Breast epithelium (tissue), 4 donors: ENCODE measurements around the gene SOX13. TPM values are rescaled to one million over a fixed set of nuclear protein-coding genes. Genes with fewer than 3 reads are reported as not detected.

Source experiments
- DNase-seq, 2 donors: peaks; one replicate each; pipeline ENCODE4 v3.0.0-alpha.2; 2019; ENCODE audit warnings: low spot score in 2 of 2
- H3K27ac ChIP-seq, 2 donors: fragments of 200-600 bp; sonication (generic) in 1 of 2; one replicate each; pipeline ENCODE4 v1.5.1; 2016 to 2019; ENCODE audit warnings: mild to moderate bottlenecking in 1 of 2
- H3K27me3 ChIP-seq, 2 donors: fragments of 200-600 bp; sonication (generic) in 1 of 2; one replicate each; pipeline versions ENCODE4 v1.5.1 to v1.6.0; 2017 to 2019; ENCODE audit warnings: control low read depth in 1 of 2, mild to moderate bottlenecking in 1 of 2
- H3K36me3 ChIP-seq: fragments of 200-600 bp; one replicate; pipeline ENCODE4 v1.5.1; 2019
- H3K4me1 ChIP-seq, 2 donors: fragments of 200-600 bp; sonication (generic); one replicate each; pipeline ENCODE4 v1.5.1; 2016 to 2019; ENCODE audit warnings: control low read depth in 1 of 2
- H3K4me3 ChIP-seq, 3 donors: fragments of 200-600 bp; sonication (generic); 1 replicate in 2 of 3; 2 replicates in 1 of 3; pipeline ENCODE4 v1.5.1; 2016 to 2019; ENCODE audit warnings: mild to moderate bottlenecking in 3 of 3, moderate library complexity in 2 of 3
- H3K9me3 ChIP-seq, 2 donors: fragments of 200-600 bp; sonication (generic) in 1 of 2; one replicate each; pipeline ENCODE4 v1.5.1; 2016 to 2019; ENCODE audit warnings: control low read depth in 1 of 2
- CTCF ChIP-seq, 3 donors: fragments of 450-650 bp; IDR thresholded peaks; one replicate each; pipeline ENCODE4 v1.5.1; 2016 to 2017; ENCODE audit warnings: antibody characterized with exemption in 3 of 3, mild to moderate bottlenecking in 3 of 3, moderate library complexity in 3 of 3
- POLR2A ChIP-seq: fragments of 450-650 bp; IDR thresholded peaks from one replicate; pipeline ENCODE4 v1.6.1; 2016; ENCODE audit warnings: antibody characterized with exemption, mild to moderate bottlenecking, moderate library complexity
- POLR2AphosphoS5 ChIP-seq, 3 donors: sonication (generic); formaldehyde crosslinking; IDR thresholded peaks; one replicate each; pipeline ENCODE4 v1.6.1; 2017; ENCODE audit warnings: antibody characterized with exemption in 3 of 3
- intact Hi-C: fragments of 100-400 bp; cut with DNase I; formaldehyde crosslinking; loops from one replicate; pipeline ENCODE4 v1.15.1; 2023; ENCODE audit warnings: low total_unique reads
- total RNA-seq, 3 donors: library from RNA; depleted of rRNA; stranded (reverse); fragments of >200 nt; gene quantifications; one replicate each; pipeline ENCODE4 v1.1.0, GENCODE V29; 2016

Gene SOX13
- total RNA-seq, 3 donors from 2014 or later, result 22.9 to 34.7 (median 31.9) TPM

GRCh38 chr1:204031098-204031710, 41.7 kb upstream of the SOX13 start:
- H3K36me3 ChIP-seq, result no peaks in the 10 kb centered on the region
- TF ChIP-seq POLR2A (no peak), POLR2AphosphoS5 (IDR thresholded peaks at IDR 0.05) (no peak), CTCF (IDR thresholded peaks at IDR 0.05) (no peak)
- no peak for DNase-seq
- H3K27ac ChIP-seq, result no peak overlapping the region
- H3K9me3 ChIP-seq, result no peaks in the 10 kb centered on the region
- H3K27me3 ChIP-seq, result no peaks in the 10 kb centered on the region
- H3K4me1 ChIP-seq, result no peaks in the 10 kb centered on the region
- H3K4me3 ChIP-seq, result no peak overlapping the region
- intact Hi-C loops, result no loop called here

- intact Hi-C loops, result no loop called here
- Histone ChIP-seq H3K27ac (no peak overlapping the region), H3K4me1 (no peaks in the 10 kb centered on the region), H3K27me3 (no peaks in the 10 kb centered on the region), H3K36me3 (no peaks in the 10 kb centered on the region), H3K9me3 (no peaks in the 10 kb centered on the region), H3K4me3 (no peak overlapping the region)
- DNase-seq, result no peak
- TF ChIP-seq POLR2AphosphoS5 (IDR thresholded peaks at IDR 0.05) (no peak), CTCF (IDR thresholded peaks at IDR 0.05) (no peak), POLR2A (no peak)
These were observed 40.2 kb upstream of the SOX13 start for GRCh38 chr1:204032642-204033235.

- no peaks in the 10 kb centered on the region for H3K9me3 ChIP-seq
- H3K4me1 ChIP-seq, result no peaks in the 10 kb centered on the region
- no peaks in the 10 kb centered on the region for H3K27me3 ChIP-seq
- no peaks in the 10 kb centered on the region for H3K36me3 ChIP-seq
- no peak for DNase-seq
- TF ChIP-seq CTCF (IDR thresholded peaks at IDR 0.05) (no peak), POLR2AphosphoS5 (IDR thresholded peaks at IDR 0.05) (no peak), POLR2A (no peak)
- no peak overlapping the region for H3K27ac ChIP-seq
- intact Hi-C loops, result no loop called here
- no peak overlapping the region for H3K4me3 ChIP-seq
These were observed 39.6 kb upstream of the SOX13 start for GRCh38 chr1:204033306-204033705.

GRCh38 chr1:204036882-204037655, 35.8 kb upstream of the SOX13 start:
- Histone ChIP-seq H3K36me3 (no peaks in the 10 kb centered on the region), H3K4me3 (no peak overlapping the region)
- intact Hi-C loops, result no loop called here

More at GRCh38 chr1:204036882-204037655, 35.8 kb upstream of the SOX13 start:
- TF ChIP-seq POLR2AphosphoS5 (IDR thresholded peaks at IDR 0.05), result no peak
- TF ChIP-seq POLR2A, result no peak
- no peak for TF ChIP-seq CTCF (IDR thresholded peaks at IDR 0.05)
- no peak overlapping the region for H3K27ac ChIP-seq
- H3K9me3 ChIP-seq, result no peaks in the 10 kb centered on the region
- peaks cover 0 to 12% of the 10 kb centered on the region in 2 donors for H3K4me1 ChIP-seq
- no peak for DNase-seq
- H3K27me3 ChIP-seq, result no peaks in the 10 kb centered on the region
